IMR-90 (cell line): ENCODE data around the gene LCP1.

Source experiments
- CEBPB ChIP-seq: IDR thresholded peaks from 2 replicates; pipeline ENCODE4 v1.6.1; 2012; ENCODE audit warnings: low read depth, low read length, improper control_type of control experiment
- CHD1 ChIP-seq: IDR thresholded peaks from 2 replicates; pipeline ENCODE4 v1.6.1; 2012; ENCODE audit warnings: low read depth, low read length, improper control_type of control experiment
- MAFK ChIP-seq: IDR thresholded peaks from 2 replicates; pipeline ENCODE4 v1.6.1; 2012; ENCODE audit warnings: low read depth, low read length, improper control_type of control experiment
- MAZ ChIP-seq: IDR thresholded peaks from 2 replicates; pipeline ENCODE4 v1.6.1; 2012; ENCODE audit warnings: low read depth, mild to moderate bottlenecking, low read length, improper control_type of control experiment, moderate library complexity, borderline replicate concordance
- POLR2A ChIP-seq: IDR thresholded peaks from 2 replicates; pipeline ENCODE4 v1.6.1; 2012; ENCODE audit warnings: mild to moderate bottlenecking, low read depth, low read length
- RFX5 ChIP-seq: IDR thresholded peaks from 2 replicates; pipeline ENCODE4 v1.8.0; 2012; ENCODE audit warnings: low read depth, mild to moderate bottlenecking, low read length, moderate library complexity
- SMC3 ChIP-seq: fragments of 150-350 bp; IDR thresholded peaks from 2 replicates; pipeline ENCODE4 v1.6.1; 2016; ENCODE audit warnings: low read depth, mild to moderate bottlenecking, antibody characterized with exemption, low read length, moderate library complexity
- USF2 ChIP-seq: fragments of 150-350 bp; IDR thresholded peaks from 2 replicates; pipeline ENCODE4 v1.6.1; 2017; ENCODE audit warnings: mild to moderate bottlenecking, antibody characterized with exemption, low read length, low read depth
- TF ChIP-seq, protein P1 (sequence below): conservative IDR thresholded peaks from 2 replicates; pipeline ENCODE4 v1.5.1; 2012; ENCODE audit warnings: mild to moderate bottlenecking, low read depth, low read length, improper control_type of control experiment
- TF ChIP-seq, protein P2 (sequence below): fragments of 150-350 bp; IDR thresholded peaks from 2 replicates; pipeline ENCODE4 v1.6.1; 2016; ENCODE audit warnings: low read depth, mild to moderate bottlenecking, low read length, moderate library complexity, borderline replicate concordance

- no peak for TF ChIP-seq SMC3
- TF ChIP-seq, protein P1, sequence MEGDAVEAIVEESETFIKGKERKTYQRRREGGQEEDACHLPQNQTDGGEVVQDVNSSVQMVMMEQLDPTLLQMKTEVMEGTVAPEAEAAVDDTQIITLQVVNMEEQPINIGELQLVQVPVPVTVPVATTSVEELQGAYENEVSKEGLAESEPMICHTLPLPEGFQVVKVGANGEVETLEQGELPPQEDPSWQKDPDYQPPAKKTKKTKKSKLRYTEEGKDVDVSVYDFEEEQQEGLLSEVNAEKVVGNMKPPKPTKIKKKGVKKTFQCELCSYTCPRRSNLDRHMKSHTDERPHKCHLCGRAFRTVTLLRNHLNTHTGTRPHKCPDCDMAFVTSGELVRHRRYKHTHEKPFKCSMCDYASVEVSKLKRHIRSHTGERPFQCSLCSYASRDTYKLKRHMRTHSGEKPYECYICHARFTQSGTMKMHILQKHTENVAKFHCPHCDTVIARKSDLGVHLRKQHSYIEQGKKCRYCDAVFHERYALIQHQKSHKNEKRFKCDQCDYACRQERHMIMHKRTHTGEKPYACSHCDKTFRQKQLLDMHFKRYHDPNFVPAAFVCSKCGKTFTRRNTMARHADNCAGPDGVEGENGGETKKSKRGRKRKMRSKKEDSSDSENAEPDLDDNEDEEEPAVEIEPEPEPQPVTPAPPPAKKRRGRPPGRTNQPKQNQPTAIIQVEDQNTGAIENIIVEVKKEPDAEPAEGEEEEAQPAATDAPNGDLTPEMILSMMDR: no peak
- TF ChIP-seq MAZ: no peak
- TF ChIP-seq MAFK: no peak
- TF ChIP-seq POLR2A: no peak
- TF ChIP-seq CEBPB: no peak
- TF ChIP-seq CHD1: no peak
- TF ChIP-seq, protein P2, sequence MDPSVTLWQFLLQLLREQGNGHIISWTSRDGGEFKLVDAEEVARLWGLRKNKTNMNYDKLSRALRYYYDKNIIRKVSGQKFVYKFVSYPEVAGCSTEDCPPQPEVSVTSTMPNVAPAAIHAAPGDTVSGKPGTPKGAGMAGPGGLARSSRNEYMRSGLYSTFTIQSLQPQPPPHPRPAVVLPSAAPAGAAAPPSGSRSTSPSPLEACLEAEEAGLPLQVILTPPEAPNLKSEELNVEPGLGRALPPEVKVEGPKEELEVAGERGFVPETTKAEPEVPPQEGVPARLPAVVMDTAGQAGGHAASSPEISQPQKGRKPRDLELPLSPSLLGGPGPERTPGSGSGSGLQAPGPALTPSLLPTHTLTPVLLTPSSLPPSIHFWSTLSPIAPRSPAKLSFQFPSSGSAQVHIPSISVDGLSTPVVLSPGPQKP: no peak
- no peak for TF ChIP-seq RFX5
- no peak for TF ChIP-seq USF2
Measured at GRCh38 chr13:46137627-46138317, 44.2 kb downstream of the LCP1 start.
